Activated naive CD8-positive, alpha-beta T cell treated with anti-CD3 and anti-CD28 coated beads, Interleukin-2, amount 50 U/mL, for 24 hours (primary cell): ENCODE measurements around the gene SLX4IP.

ENCODE experiments used
- ATAC-seq: fragments of 150-1000 bp; cut with Tn5 transposase; one replicate; pipeline ENCODE4 v1.10.0; 2021
- DNase-seq: peaks from one replicate; pipeline ENCODE4 v3.0.0; 2021
- H3K27ac Mint-ChIP-seq: one replicate; pipeline ENCODE4 v1.8.0; 2021; ENCODE audit warnings: mild to moderate bottlenecking, mixed read lengths
- H3K27me3 Mint-ChIP-seq: one replicate; pipeline ENCODE4 v1.8.0; 2021; ENCODE audit warnings: mixed read lengths
- H3K36me3 Mint-ChIP-seq: one replicate; pipeline ENCODE4 v1.8.0; 2021; ENCODE audit warnings: low read depth, mixed read lengths
- H3K4me1 Mint-ChIP-seq: one replicate; pipeline ENCODE4 v1.8.0; 2021; ENCODE audit warnings: mixed read lengths
- H3K4me3 Mint-ChIP-seq: one replicate; pipeline ENCODE4 v1.8.0; 2021; ENCODE audit warnings: mild to moderate bottlenecking, moderate library complexity, mixed read lengths
- H3K9me3 Mint-ChIP-seq: one replicate; pipeline ENCODE4 v1.8.0; 2021; ENCODE audit warnings: mixed read lengths

Gene SLX4IP

DNA sequence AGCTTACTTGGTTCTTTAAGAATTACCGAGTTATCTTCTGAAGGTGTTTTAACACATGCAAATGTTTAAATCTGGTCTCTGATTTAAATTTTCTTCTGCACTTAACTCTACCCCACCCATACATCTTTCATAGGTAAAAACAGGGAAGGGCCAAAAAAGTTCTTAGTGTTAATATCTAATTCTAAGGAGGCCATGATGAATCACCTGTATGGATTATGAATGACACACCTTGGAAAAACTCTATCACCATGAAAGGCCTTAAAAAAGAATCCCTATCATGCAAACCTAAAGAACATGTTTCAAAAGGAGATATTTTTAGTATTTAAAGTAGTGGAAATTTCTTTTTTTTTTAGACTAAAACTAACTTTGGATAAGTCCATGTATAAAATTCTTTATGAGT, 54.7 kb downstream of the SLX4IP start:
- no peak for DNase-seq
- H3K9me3 Mint-ChIP-seq = no peaks in the 10 kb centered on the region
- no peaks in the 10 kb centered on the region for H3K36me3 Mint-ChIP-seq
- H3K27me3 Mint-ChIP-seq = no peaks in the 10 kb centered on the region
- no peak overlapping the region for H3K27ac Mint-ChIP-seq
- peaks cover 37% of the 10 kb centered on the region for H3K4me1 Mint-ChIP-seq
- no peak for ATAC-seq
- H3K4me3 Mint-ChIP-seq = no peak overlapping the region

DNA sequence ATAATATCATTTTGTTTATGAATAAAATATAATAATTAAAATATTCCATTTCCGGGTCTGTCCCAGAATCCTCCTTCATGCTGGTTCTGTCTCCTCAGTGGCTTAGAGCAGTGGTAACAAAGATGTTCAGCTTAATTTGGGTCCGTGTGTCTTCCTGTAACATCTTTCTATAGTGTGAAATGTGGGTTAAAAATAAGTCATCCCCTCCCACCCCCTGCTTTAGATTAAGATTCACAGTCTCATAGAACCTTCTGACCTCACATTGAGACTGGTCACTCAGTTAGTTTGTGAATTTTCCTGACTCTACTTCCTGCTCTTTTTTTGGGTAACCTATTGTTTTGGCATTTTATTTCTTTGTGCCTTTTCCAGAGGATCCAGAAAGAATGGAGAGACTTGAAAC, 55.2 kb downstream of the SLX4IP start:
- peak overlapping the region; percentile 10 for H3K27ac Mint-ChIP-seq
- H3K4me1 Mint-ChIP-seq = peaks cover 41% of the 10 kb centered on the region
- no peaks in the 10 kb centered on the region for H3K27me3 Mint-ChIP-seq
- no peak overlapping the region for H3K4me3 Mint-ChIP-seq
- DNase-seq (no peak), ATAC-seq (no peak)
- H3K9me3 Mint-ChIP-seq = no peaks in the 10 kb centered on the region
- H3K36me3 Mint-ChIP-seq = no peaks in the 10 kb centered on the region

DNA sequence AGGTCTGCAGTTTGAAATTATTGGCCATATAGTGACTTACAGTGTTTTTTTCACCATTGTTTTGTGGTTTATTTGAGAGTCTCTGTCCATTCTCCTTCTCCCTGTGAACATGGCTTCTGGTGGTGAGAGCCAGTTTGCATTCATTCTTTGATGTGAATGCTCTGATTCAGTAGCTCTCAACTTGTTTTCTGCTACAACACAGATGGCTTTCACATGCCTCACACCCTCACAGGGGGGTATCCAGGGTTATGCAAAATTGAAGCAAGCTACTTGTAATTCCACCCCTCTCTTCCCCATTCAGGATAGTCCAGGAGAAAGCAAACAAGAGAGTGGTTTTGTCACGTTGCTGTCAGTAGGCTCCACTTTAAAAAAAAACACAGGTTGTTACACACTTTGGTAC, 55.6 kb downstream of the SLX4IP start:
- peak overlapping the region; percentile 10 for H3K27ac Mint-ChIP-seq
- DNase-seq (no peak), ATAC-seq (no peak)
- no peaks in the 10 kb centered on the region for H3K9me3 Mint-ChIP-seq
- H3K27me3 Mint-ChIP-seq = no peaks in the 10 kb centered on the region
- H3K4me1 Mint-ChIP-seq = peaks cover 45% of the 10 kb centered on the region
- no peaks in the 10 kb centered on the region for H3K36me3 Mint-ChIP-seq
- H3K4me3 Mint-ChIP-seq = no peak overlapping the region

DNA sequence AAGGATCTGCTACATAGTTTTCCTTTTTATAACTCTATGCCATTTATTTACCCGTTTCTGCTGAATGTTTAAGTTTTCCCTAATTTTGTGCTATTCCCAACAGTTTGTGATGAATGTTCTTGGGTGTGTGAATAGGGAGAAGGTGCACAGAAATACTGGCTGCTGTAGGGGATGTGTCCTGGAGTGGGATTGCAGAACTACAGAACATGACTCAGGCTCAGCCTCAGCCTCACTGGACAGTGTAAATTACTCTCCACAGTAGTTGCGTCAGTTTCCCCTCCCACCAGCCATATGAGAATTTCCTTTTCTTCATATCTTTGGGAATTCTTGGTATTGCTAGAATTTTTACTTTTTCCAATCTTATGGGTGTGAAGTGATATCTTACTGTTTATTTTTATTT, 57.0 kb downstream of the SLX4IP start:
- H3K27ac Mint-ChIP-seq = no peak overlapping the region
- peaks cover 47% of the 10 kb centered on the region for H3K4me1 Mint-ChIP-seq
- no peak for ATAC-seq
- H3K36me3 Mint-ChIP-seq = no peaks in the 10 kb centered on the region
- no peak for DNase-seq
- H3K4me3 Mint-ChIP-seq = no peak overlapping the region
- H3K27me3 Mint-ChIP-seq = no peaks in the 10 kb centered on the region
- H3K9me3 Mint-ChIP-seq = no peaks in the 10 kb centered on the region

DNA sequence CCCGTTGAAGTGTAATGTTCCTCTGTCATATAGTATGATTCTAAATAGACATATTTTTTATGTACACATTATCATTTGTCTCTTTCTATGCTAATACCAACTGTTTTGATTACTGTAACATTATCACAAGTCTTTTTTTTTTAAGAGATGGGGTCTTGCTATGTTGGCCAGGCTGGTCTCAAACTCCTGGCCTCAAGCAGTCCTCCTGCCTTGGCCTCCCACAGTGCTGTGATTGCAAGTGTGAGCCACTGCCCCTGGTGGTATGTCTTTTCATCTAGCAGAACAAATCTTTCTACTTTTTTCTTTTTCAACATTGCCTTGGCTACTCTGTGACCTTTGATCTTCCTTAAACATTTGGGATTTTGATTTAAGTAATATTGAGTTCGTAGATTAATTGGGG, 57.7 kb downstream of the SLX4IP start:
- ATAC-seq = no peak
- Mint-ChIP-seq H3K27ac (no peak overlapping the region), H3K4me3 (no peak overlapping the region), H3K4me1 (peaks cover 46% of the 10 kb centered on the region), H3K9me3 (no peaks in the 10 kb centered on the region), H3K27me3 (no peaks in the 10 kb centered on the region), H3K36me3 (no peaks in the 10 kb centered on the region)
- no peak for DNase-seq

DNA sequence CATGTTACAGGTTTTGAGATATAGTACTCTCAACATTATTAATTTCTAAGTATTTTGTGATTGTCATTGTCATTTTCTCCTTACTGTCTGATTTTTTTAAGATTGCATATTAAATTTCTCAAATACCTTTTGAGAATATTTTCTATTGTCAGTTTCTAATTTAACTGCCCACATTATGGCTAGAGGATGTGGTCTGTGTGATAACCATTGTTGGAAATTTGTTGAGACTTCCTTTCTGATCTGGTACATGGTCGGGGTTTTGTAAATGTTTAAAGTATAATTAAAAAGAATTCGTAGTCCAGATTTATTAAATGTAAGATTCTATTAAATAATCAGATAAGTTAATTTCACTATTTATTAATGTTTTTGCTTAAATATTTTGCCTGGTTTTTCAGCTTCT, 60.1 kb downstream of the SLX4IP start:
- Mint-ChIP-seq H3K27me3 (no peaks in the 10 kb centered on the region), H3K9me3 (no peaks in the 10 kb centered on the region), H3K4me3 (peak overlapping the region; percentile 25), H3K27ac (no peak overlapping the region), H3K36me3 (no peaks in the 10 kb centered on the region), H3K4me1 (peaks cover 37% of the 10 kb centered on the region)
- DNase-seq = no peak
- ATAC-seq = no peak

DNA sequence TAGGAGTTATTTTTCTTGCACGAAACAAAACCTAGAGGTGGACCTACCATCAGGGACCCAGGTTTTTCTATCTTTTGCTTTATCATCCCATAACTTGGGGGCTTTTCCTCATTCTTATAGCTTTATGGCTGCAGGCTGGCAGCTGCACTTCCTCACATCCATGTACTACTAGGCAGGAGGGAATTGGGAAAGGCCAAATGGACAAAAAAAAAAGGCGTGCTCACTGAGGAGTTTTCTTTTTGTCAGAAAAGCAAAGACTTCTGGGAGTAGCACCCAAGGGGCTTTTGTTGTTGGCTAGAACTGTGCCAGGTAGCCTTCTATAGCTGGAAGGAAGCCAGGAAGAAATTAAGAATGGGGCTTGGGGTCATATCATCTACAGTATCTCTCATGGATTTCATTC, 61.4 kb downstream of the SLX4IP start:
- Mint-ChIP-seq H3K27me3 (no peaks in the 10 kb centered on the region), H3K27ac (no peak overlapping the region), H3K36me3 (no peaks in the 10 kb centered on the region), H3K4me1 (peaks cover 33% of the 10 kb centered on the region), H3K4me3 (no peak overlapping the region), H3K9me3 (no peaks in the 10 kb centered on the region)
- ATAC-seq (no peak), DNase-seq (no peak)

DNA sequence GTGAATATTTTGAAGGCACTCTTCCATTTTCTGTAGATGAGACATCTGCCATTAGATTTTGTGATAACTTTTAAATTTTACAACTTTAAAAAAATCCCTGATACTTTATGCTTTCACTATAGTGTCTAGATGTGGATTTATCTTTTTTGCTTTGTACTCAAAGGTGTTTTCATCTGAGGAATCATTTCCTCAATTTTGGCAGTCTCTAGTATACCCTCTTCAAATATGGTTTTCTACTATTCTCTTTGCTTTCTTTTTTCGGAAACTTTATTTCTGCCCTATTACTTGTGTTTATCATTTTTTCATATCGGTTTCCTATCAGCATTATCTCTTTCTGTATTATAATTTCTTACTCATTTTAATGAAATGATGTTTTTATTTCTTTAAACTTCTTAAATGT, 62.2 kb downstream of the SLX4IP start:
- Mint-ChIP-seq H3K4me3 (no peak overlapping the region), H3K36me3 (no peaks in the 10 kb centered on the region), H3K27me3 (no peaks in the 10 kb centered on the region), H3K27ac (no peak overlapping the region), H3K9me3 (no peaks in the 10 kb centered on the region), H3K4me1 (peaks cover 41% of the 10 kb centered on the region)
- ATAC-seq = no peak
- DNase-seq = no peak

DNA sequence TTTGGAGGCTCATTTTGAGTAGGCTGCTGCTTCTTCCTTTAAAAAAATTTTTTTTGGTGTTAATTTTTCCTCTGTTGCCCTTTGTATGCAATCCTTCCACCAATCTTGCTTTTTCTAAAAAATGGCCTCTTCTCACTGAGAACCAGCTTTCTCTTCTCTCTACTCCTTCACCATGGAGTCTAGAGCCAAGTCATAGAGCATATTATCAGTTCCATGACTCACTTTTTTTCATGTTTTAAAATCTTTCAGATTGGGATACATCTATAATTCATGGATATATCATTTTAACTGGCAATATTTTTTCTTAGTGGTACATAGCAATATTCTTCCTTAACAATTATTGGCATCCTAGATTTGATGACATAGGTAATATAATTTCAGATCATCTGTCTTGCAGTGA, 62.7 kb downstream of the SLX4IP start:
- Mint-ChIP-seq H3K27ac (no peak overlapping the region), H3K9me3 (no peaks in the 10 kb centered on the region), H3K4me3 (no peak overlapping the region), H3K27me3 (no peaks in the 10 kb centered on the region), H3K36me3 (no peaks in the 10 kb centered on the region), H3K4me1 (peaks cover 47% of the 10 kb centered on the region)
- ATAC-seq (no peak), DNase-seq (no peak)

DNA sequence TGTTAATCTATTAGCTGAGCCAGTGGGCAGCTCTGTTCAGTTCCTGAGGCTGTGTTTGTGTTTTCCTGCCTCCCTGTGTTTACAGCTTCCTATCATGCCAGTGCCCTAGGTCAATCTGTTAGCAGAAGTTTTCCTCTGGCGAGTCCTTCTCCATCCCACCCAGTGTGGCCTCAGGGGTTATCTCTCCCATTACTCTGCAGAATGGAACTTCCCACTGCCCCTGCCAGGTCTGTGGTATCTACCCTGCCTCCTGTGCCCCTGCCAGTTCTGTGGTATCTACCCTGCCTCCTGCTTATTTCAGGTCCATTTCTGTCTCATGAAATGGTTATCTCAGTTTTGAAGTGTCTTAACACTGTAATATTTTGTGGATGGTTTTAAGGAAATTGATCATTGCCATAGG, 63.1 kb downstream of the SLX4IP start:
- ATAC-seq = no peak
- Mint-ChIP-seq H3K27me3 (no peaks in the 10 kb centered on the region), H3K27ac (no peak overlapping the region), H3K9me3 (no peaks in the 10 kb centered on the region), H3K4me3 (no peak overlapping the region), H3K4me1 (peaks cover 49% of the 10 kb centered on the region), H3K36me3 (no peaks in the 10 kb centered on the region)
- no peak for DNase-seq

DNA sequence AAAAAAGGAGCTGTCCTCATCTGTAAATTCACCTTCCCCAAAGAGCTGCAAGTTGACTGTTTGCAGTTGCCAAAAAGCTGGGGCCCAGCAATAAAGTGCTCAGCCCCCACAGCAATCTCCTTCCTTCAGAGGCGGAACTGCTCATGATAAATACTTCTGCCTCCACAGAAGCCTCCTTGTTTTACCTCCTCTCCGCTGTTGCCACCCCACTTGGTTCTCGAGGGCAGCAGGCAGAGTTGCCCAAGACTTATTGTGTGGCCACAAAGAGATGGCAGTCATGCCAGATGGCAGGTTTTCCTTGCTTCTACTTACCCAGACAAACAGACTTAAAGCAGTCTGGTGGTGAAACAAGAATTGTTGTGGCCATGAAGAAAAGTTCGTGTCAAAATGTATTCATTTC, 66.3 kb downstream of the SLX4IP start:
- peak overlapping the region; percentile 77 for H3K27ac Mint-ChIP-seq
- peak; percentile 15 for DNase-seq
- peak; percentile 6 for ATAC-seq
- H3K9me3 Mint-ChIP-seq = no peaks in the 10 kb centered on the region
- peaks cover 35% of the 10 kb centered on the region for H3K4me1 Mint-ChIP-seq
- no peaks in the 10 kb centered on the region for H3K27me3 Mint-ChIP-seq
- H3K4me3 Mint-ChIP-seq = peak overlapping the region; percentile 82
- no peaks in the 10 kb centered on the region for H3K36me3 Mint-ChIP-seq

DNA sequence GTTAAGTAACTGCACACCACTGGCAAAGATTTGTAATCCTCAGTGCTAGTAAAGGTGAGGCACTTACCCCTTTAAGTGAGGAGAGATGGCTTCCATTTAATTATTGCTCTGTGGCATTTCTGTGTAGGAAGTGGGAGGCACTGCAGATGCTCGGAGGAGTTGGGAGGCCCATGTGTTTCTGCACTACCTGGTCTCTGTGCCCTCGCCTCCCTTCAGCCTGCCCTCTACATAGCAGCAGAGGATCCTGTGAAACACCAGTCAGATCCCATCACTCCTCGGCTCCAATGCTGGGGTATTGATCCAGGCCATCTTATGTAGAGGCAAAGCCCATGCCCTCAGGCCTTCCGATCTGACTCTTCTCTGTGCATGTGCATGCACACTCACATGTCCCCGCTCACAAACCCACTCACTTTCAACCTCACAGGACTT, 67.0 kb downstream of the SLX4IP start:
- ATAC-seq = peak; percentile 90
- H3K9me3 Mint-ChIP-seq = no peaks in the 10 kb centered on the region
- peak overlapping the region; percentile 82 for H3K4me3 Mint-ChIP-seq
- H3K27me3 Mint-ChIP-seq = no peaks in the 10 kb centered on the region
- H3K27ac Mint-ChIP-seq = peak overlapping the region; percentile 77
- H3K4me1 Mint-ChIP-seq = peaks cover 37% of the 10 kb centered on the region
- H3K36me3 Mint-ChIP-seq = no peaks in the 10 kb centered on the region
- peak; percentile 12 for DNase-seq

DNA sequence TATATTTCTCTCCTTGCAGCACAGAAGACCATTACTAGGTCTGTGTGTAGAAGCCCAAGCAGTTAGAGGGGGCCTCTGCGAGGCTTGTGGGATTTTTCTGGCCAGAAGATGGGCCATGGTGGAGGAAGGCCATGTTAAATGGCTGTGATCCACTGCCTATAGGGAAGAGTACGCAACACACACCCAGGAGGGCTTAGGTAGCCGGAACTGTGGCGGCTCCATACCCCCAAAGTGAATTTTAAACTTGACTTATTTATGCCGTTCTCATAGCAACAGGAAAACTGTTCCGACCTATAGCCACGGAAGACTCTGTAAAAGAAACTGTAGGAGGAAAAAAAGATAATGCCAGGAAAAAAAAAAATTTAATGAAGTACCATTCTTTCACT, 69.5 kb downstream of the SLX4IP start:
- ATAC-seq (no peak), DNase-seq (no peak)
- H3K36me3 Mint-ChIP-seq = no peaks in the 10 kb centered on the region
- peaks cover 28% of the 10 kb centered on the region for H3K4me1 Mint-ChIP-seq
- H3K4me3 Mint-ChIP-seq = no peak overlapping the region
- H3K27ac Mint-ChIP-seq = no peak overlapping the region
- no peaks in the 10 kb centered on the region for H3K9me3 Mint-ChIP-seq
- no peaks in the 10 kb centered on the region for H3K27me3 Mint-ChIP-seq

DNA sequence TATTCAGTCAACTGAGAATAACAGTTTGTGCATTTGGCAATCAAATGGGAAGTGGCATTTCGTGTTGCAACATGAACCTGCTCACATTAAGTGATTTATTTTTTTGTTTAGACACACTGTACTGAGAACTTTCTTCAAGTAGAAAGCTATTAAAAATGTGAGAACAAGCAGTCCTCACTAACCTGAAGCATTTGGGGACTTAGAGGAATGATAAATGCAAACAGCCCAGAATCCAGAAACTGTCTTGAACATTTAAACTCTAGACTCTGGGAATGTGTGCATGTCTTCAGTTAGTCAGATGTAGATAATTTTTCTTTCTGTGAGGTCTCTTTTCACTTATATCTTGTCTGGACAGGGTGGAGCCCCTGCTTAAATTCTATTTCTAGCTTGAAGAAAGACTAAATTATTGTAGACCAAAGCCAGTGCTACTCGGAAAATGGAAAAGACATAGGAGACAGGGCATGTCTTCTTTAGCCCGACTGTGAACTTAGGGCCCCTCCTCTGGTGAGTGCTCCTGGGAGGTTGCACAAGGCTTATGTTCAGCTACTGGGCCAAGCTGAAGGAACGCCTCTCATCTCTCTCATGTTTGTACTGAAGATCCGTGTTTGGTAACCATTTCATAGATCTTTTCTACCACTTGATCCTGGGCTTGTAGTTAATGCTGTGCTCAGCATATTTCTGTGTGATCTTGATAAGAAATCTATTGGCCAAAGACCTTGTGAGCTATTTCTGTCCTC, 70.1 kb downstream of the SLX4IP start:
- peaks cover 25% of the 10 kb centered on the region for H3K4me1 Mint-ChIP-seq

DNA sequence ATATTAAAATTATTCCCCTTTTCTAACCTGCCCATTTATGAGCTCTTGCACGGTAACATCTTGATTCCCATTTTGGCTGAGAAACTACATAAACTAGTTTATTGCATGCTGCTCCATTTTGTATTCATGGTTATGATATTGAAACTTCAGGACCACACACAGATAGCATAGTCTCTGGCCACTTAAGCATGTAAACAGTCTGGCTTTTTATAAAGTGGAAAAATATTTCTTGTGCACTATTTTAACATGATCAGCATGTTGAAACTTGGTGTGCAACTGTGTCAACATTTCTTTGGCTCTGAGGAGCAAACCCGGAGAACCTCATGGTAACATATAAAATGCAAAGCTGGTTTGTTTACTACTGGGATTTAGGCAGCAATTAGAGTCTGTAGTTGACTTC, 70.7 kb downstream of the SLX4IP start:
- no peak overlapping the region for H3K4me3 Mint-ChIP-seq
- DNase-seq = no peak
- no peak for ATAC-seq
- H3K27ac Mint-ChIP-seq = no peak overlapping the region
- H3K4me1 Mint-ChIP-seq = peaks cover 23% of the 10 kb centered on the region
- H3K27me3 Mint-ChIP-seq = no peaks in the 10 kb centered on the region
- no peaks in the 10 kb centered on the region for H3K36me3 Mint-ChIP-seq
- no peaks in the 10 kb centered on the region for H3K9me3 Mint-ChIP-seq

More for the DNA sequence above, 70.1 kb downstream of the SLX4IP start:
- Mint-ChIP-seq H3K4me3 (no peak overlapping the region), H3K36me3 (no peaks in the 10 kb centered on the region), H3K27ac (no peak overlapping the region), H3K9me3 (no peaks in the 10 kb centered on the region), H3K27me3 (no peaks in the 10 kb centered on the region)
- DNase-seq = no peak
- no peak for ATAC-seq

DNA sequence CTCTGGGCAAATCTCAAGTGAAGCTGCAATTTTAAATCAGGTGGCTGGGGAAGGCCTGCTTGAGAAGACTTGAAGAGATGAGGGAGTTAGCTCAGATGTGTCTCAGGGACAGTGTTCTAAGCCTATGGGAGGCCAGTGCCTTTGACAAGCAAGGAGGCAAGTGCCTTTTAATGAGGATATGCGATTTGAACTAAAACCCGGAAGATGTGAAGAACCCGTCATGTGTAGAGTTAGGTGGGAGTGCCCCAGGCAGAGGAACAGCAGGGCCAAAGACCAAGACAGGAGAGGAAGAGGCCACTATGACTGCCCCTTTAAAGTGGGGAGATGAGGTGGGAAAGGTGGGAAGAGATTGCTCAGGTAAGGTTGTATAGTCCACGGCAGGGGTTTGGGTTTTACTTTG, 71.9 kb downstream of the SLX4IP start:
- ATAC-seq = no peak
- H3K4me3 Mint-ChIP-seq = no peak overlapping the region
- DNase-seq = no peak
- peaks cover 23% of the 10 kb centered on the region for H3K4me1 Mint-ChIP-seq
- H3K9me3 Mint-ChIP-seq = no peaks in the 10 kb centered on the region
- no peaks in the 10 kb centered on the region for H3K36me3 Mint-ChIP-seq
- H3K27ac Mint-ChIP-seq = no peak overlapping the region
- no peaks in the 10 kb centered on the region for H3K27me3 Mint-ChIP-seq
